Measurements from ENCODE around the gene LMF1.

GRCh38 chr16:927406-927805 is 43.4 kb downstream of the LMF1 start:
- TF ChIP-seq, protein P1, sequence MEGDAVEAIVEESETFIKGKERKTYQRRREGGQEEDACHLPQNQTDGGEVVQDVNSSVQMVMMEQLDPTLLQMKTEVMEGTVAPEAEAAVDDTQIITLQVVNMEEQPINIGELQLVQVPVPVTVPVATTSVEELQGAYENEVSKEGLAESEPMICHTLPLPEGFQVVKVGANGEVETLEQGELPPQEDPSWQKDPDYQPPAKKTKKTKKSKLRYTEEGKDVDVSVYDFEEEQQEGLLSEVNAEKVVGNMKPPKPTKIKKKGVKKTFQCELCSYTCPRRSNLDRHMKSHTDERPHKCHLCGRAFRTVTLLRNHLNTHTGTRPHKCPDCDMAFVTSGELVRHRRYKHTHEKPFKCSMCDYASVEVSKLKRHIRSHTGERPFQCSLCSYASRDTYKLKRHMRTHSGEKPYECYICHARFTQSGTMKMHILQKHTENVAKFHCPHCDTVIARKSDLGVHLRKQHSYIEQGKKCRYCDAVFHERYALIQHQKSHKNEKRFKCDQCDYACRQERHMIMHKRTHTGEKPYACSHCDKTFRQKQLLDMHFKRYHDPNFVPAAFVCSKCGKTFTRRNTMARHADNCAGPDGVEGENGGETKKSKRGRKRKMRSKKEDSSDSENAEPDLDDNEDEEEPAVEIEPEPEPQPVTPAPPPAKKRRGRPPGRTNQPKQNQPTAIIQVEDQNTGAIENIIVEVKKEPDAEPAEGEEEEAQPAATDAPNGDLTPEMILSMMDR (IDR thresholded peaks at IDR 0.05): no peak
- no peak for TF ChIP-seq POLR2A (IDR thresholded peaks at IDR 0.05)
